Measurements from ENCODE around the gene YWHAQ.

DNA sequence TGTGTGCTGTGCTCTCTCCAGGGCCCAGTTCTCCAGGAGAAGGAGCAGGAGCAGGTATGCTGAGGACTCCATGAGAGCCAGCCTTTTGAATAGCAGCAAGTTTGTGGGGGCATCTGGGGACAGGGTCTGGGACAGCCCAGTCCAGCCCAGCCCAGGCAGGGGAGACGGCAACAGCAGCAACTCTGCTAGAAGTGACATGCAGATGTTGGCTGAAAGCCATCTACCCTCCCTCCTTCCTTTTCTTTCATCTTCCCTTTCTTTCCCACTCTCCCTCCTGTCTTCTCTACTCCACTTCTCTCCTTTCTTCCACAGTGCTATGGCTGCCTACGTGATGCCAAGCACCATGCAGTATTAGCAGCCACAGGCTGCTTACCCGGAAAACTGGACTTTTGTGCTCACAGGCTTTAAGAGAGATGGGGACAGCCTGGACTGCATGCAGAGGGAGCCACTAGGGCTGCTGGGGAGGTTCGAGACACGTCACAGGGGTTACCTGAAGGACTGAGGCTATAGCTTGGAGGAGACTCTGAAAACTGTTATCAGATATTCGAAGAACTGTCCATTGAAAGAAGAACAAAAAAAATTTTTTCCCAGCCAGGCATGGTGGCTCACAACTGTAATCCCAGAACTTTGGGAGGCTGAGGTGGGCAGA is 23.8 kb upstream of the YWHAQ start:
- TF ChIP-seq HOXB13 (CRISPR knock-in tag; IDR thresholded peaks at IDR 0.05; ENCODE audit: low read depth) (no peak), CTCF (IDR thresholded peaks at IDR 0.05) (no peak), JUN (IDR thresholded peaks at IDR 0.05) (no peak), SREBF2 (IDR thresholded peaks at IDR 0.05) (no peak), TFCP2L1 (CRISPR knock-in tag; IDR thresholded peaks at IDR 0.05) (no peak)
